DMS 273 treated with DMSO at 0.1 percent for 48 hours (cell line): ENCODE results near the gene BRCA1.
"Not testable (repeated sequence)": the region's sequence is repeated elsewhere in the genome, so short reads cannot be mapped to it uniquely, and the experiment has no call there.

Experiments used
- DNase-seq: peaks from one replicate; lab custom pipeline; 2025; lab: John Stamatoyannopoulos, UW

BRCA1 gene

GRCh38 chr17:43003542-43004172, 121.5 kb downstream of the BRCA1 start:
- peak; percentile 37 for DNase-seq

- DNase-seq, result not testable (repeated sequence)
These were observed 124.3 kb downstream of the BRCA1 start for GRCh38 chr17:43000894-43001293.

- DNase-seq, result no peak
These were observed 126.1 kb downstream of the BRCA1 start for GRCh38 chr17:42999003-42999525.

GRCh38 chr17:42997984-42998938, 126.9 kb downstream of the BRCA1 start, which contains the start of gene RPL27:
Gene RPL27, plus strand, starts transcription at chr17:42998419. Its CDS starts 332 bp downstream, at chr17:42998751.
- peak; percentile 99 for DNase-seq

GRCh38 chr17:42997390-42997983, 127.7 kb downstream of the BRCA1 start:
- DNase-seq, result no peak
